NB4 (cell line): ENCODE data around the gene RGL1.

Source experiments
- CTCF ChIP-seq: IDR thresholded peaks from one replicate; pipeline ENCODE4 v1.5.1; 2012; ENCODE audit warnings: low read depth, low read length
- MAX ChIP-seq: IDR thresholded peaks from 2 replicates; pipeline ENCODE4 v1.6.1; 2011; ENCODE audit warnings: low read depth, low read length
- MYC ChIP-seq: IDR thresholded peaks from 2 replicates; pipeline ENCODE4 v1.6.1; 2011; ENCODE audit warnings: low read depth, low read length
- POLR2A ChIP-seq: IDR thresholded peaks from 2 replicates; pipeline ENCODE4 v1.6.1; 2011; ENCODE audit warnings: mild to moderate bottlenecking; ENCODE audit not compliant: insufficient read length; ENCODE audit errors: extremely low read depth

- peak; percentile 68 for TF ChIP-seq CTCF
- no peak for TF ChIP-seq POLR2A
- TF ChIP-seq MAX, result peak; percentile 92
- TF ChIP-seq MYC, result peak; percentile 82
These were observed 110.9 kb downstream of the RGL1 start for GRCh38 chr1:183915625-183916510.
